Diencephalon (tissue), 1 donor: ENCODE measurements around the gene ATP9B. TPM values are rescaled to one million over a fixed set of nuclear protein-coding genes. Genes with fewer than 3 reads are reported as not detected.

ENCODE experiments used
- total RNA-seq: library from RNA; depleted of rRNA; stranded (reverse); fragments of >200 nt; gene quantifications from one replicate; pipeline ENCODE4 v1.2.3, GENCODE V29; 2014

The ATP9B gene
- total RNA-seq = 77.3 TPM

GRCh38 chr18:79068937-79069716 lies at the start of gene ATP9B:
Gene ATP9B, plus strand, starts transcription at chr18:79069394. Its CDS starts 17 bp downstream, at chr18:79069411.

GRCh38 chr18:79395761-79396404 lies 326.7 kb downstream of the ATP9B start, which contains the start of gene NFATC1:
Gene NFATC1, plus strand, starts transcription at chr18:79395930. Its CDS starts 295 bp downstream, at chr18:79396225.

Other genes starting within 250 kb of the ATP9B start
- gene SALL3, start 89.6 kb upstream of the ATP9B start, total RNA-seq = 18.9 TPM